ENCODE measurements around the gene PHKG1.

The PHKG1 gene

GRCh38 chr7:56063500-56063881 is 29.3 kb downstream of the PHKG1 start:
- H3K27ac ChIP-seq, result peak overlapping the region; percentile 85
- H3K36me3 ChIP-seq, result peaks cover 24% of the 10 kb centered on the region
- no peak for TF ChIP-seq CTCF (IDR thresholded peaks at IDR 0.05)
- H3K9me3 ChIP-seq, result no peaks in the 10 kb centered on the region
- no peaks in the 10 kb centered on the region for H3K27me3 ChIP-seq
- H3K4me1 ChIP-seq (ENCODE audit: control insufficient read depth in 1 of 2, insufficient read depth in 1 of 2, low read depth in 1 of 2, low read length in 1 of 2), result peaks cover 11 to 12% of the 10 kb centered on the region in 2 experiments
- H3K4me3 ChIP-seq (ENCODE audit: low read depth in 1 of 2, low read length in 1 of 2), result peak overlapping the region; percentile 80 to 90

- no peaks in the 10 kb centered on the region for H3K9me3 ChIP-seq
- H3K27ac ChIP-seq, result no peak overlapping the region
- peaks cover 35% of the 10 kb centered on the region for H3K36me3 ChIP-seq
- H3K4me3 ChIP-seq (ENCODE audit: low read depth in 1 of 2, low read length in 1 of 2), result no peak overlapping the region
- no peak for TF ChIP-seq CTCF (IDR thresholded peaks at IDR 0.05)
- H3K4me1 ChIP-seq (ENCODE audit: control insufficient read depth in 1 of 2, insufficient read depth in 1 of 2, low read depth in 1 of 2, low read length in 1 of 2), result peaks cover 11 to 12% of the 10 kb centered on the region in 2 experiments
- H3K27me3 ChIP-seq, result no peaks in the 10 kb centered on the region
Measured at GRCh38 chr7:56062382-56062781, 30.4 kb downstream of the PHKG1 start.

GRCh38 chr7:56053993-56054392 is 38.8 kb downstream of the PHKG1 start:
- Histone ChIP-seq H3K27me3 (no peaks in the 10 kb centered on the region), H3K27ac (no peak overlapping the region), H3K4me3 (ENCODE audit: low read depth in 1 of 2, low read length in 1 of 2) (no peak overlapping the region), H3K9me3 (no peaks in the 10 kb centered on the region), H3K4me1 (ENCODE audit: control insufficient read depth in 1 of 2, insufficient read depth in 1 of 2, low read depth in 1 of 2, low read length in 1 of 2) (peaks cover 15 to 17% of the 10 kb centered on the region in 2 experiments), H3K36me3 (peaks cover 40% of the 10 kb centered on the region)
- TF ChIP-seq CTCF (IDR thresholded peaks at IDR 0.05), result no peak

GRCh38 chr7:56053379-56053778 is 39.4 kb downstream of the PHKG1 start:
- Histone ChIP-seq H3K36me3 (peaks cover 33% of the 10 kb centered on the region), H3K9me3 (no peaks in the 10 kb centered on the region), H3K4me3 (ENCODE audit: low read depth in 1 of 2, low read length in 1 of 2) (no peak overlapping the region), H3K27me3 (no peaks in the 10 kb centered on the region), H3K27ac (no peak overlapping the region), H3K4me1 (ENCODE audit: control insufficient read depth in 1 of 2, insufficient read depth in 1 of 2, low read depth in 1 of 2, low read length in 1 of 2) (peaks cover 15 to 17% of the 10 kb centered on the region in 2 experiments)
- no peak for TF ChIP-seq CTCF (IDR thresholded peaks at IDR 0.05)

GRCh38 chr7:56051339-56052191 is 41.2 kb downstream of the PHKG1 start, which contains the start of the genes CCT6A and PSPH:
CCT6A (plus strand) TSS chr7:56051765; CDS start chr7:56051849, 84 bp downstream.
PSPH (minus strand) TSS chr7:56051444; CDS start chr7:56021212, 30,232 bp downstream.
- H3K4me1 ChIP-seq (ENCODE audit: control insufficient read depth in 1 of 2, insufficient read depth in 1 of 2, low read depth in 1 of 2, low read length in 1 of 2), result peaks cover 15 to 17% of the 10 kb centered on the region in 2 experiments
- H3K36me3 ChIP-seq, result peaks cover 15% of the 10 kb centered on the region
- TF ChIP-seq CTCF (IDR thresholded peaks at IDR 0.05), result no peak

More at GRCh38 chr7:56051339-56052191, 41.2 kb downstream of the PHKG1 start, which contains the start of the genes CCT6A and PSPH:
- Histone ChIP-seq H3K4me3 (ENCODE audit: low read depth in 1 of 2, low read length in 1 of 2) (peak within 1 kb of the TSS; percentile 88 to 90), H3K27ac (peak within 1 kb of the TSS; percentile 83), H3K27me3 (no peaks in the 10 kb centered on the region), H3K9me3 (no peaks in the 10 kb centered on the region)
